Measurements from ENCODE around the gene FAM169A.

- TF ChIP-seq CTCF (IDR thresholded peaks at IDR 0.05) (no peak), POLR2A (IDR thresholded peaks at IDR 0.05) (no peak)
These were observed 65.0 kb downstream of the FAM169A start for GRCh38 chr5:74801197-74801596.

All from adrenal gland (tissue), 5 donors.